Measurements from ENCODE around the gene ADAMTS6.

The ADAMTS6 gene

GRCh38 chr5:65101632-65102100 is 380.1 kb downstream of the ADAMTS6 start:
- H3K27ac ChIP-seq = no peak overlapping the region
- TF ChIP-seq ZFX (IDR thresholded peaks at IDR 0.05; ENCODE audit: borderline replicate concordance) (no peak), CTCF (IDR thresholded peaks at IDR 0.05) (no peak)

- H3K27ac ChIP-seq = no peak overlapping the region
- TF ChIP-seq CTCF (IDR thresholded peaks at IDR 0.05) = peak; percentile 76
- TF ChIP-seq ZFX (IDR thresholded peaks at IDR 0.05; ENCODE audit: borderline replicate concordance) = no peak
Measured at GRCh38 chr5:65100911-65101631, 380.6 kb downstream of the ADAMTS6 start.

Measured in 22Rv1 (cell line).